Tongue (tissue), 2 donors: ENCODE results near the gene VIL1. TPM values are rescaled to one million over a fixed set of nuclear protein-coding genes. Genes with fewer than 3 reads are reported as not detected.
A peak's percentile ranks its signal among the peaks of the same experiment; 100 is the strongest.

Experiments used
- DNase-seq: peaks from one replicate; pipeline ENCODE4 v3.0.0-alpha.2; 2015
- total RNA-seq: library from RNA; depleted of rRNA; stranded (reverse); fragments of >200 nt; gene quantifications from one replicate; pipeline ENCODE4 v1.2.3, GENCODE V29; 2014

The VIL1 gene
- total RNA-seq, 1 donor from 2014 or later = not detected

DNA sequence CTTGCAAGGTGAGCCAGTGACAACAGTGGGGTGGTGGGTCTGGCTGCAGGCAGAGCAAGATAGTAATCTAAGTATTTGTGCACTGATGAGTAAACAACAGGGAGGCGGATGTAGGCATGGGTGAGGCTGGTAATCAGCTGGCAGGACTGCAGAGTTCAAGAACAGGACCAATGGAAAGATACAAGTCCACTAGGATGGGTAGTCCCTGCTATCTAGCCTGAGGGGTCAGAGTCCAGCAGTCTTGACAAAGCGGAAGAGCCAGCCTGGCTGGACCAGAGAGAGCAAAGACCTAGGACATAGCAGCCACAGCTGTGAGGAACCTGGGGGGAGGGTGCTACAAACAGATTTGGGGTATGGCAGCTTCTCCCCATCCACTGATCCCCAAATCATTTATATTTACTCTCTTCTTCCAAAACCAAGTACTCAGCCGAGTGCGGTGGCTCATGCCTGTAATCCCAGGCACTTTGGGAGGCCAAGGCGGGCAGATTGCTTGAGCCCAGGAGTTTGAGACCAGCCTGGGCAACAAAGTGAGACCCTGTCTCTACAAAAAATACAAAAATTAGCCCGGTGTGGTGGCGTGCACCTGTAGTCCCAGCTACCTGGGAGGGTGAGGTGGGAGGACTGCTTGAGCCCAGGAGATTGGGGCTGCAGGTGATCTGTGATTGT lies 25.9 kb downstream of the VIL1 start:
- DNase-seq = no peak

DNA sequence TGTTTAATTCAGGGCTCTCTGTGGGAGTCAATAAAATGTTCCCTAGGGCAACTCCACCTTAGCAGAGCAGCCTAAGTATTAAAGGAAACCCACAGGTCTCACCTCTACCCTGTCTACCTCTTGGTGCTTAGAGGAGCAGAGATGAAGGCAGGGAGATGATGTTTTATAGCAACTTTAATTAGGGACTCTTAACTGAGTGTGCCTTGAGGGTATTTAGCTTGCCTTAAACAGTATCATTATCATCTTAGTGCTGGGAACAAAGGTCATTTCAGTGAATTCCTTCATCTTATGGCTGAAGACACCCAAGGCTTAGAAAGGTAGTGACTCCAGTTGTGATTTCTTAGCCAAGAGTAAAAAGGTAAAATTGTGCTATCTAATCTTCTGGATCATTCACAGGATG lies 26.7 kb downstream of the VIL1 start:
- no peak for DNase-seq

DNA sequence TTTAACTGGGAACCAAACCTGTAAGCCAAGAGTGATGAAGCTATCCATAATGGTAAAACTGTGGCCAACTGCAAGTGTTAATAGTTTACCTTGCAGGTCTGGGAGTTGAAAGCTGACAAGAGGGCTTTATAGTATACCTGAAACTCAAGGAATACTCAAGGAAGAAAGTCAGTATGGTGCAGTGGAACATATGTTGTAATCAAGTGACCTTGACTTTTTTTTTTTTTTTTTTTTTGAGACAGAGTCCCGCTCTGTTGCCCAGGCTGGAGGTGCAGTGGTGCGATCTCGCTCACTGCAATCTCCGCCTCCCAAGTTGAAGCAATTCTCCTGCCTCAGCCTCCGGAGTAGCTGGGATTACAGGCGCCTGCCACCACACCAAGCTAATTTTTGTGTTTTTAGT lies 27.6 kb downstream of the VIL1 start:
- no peak for DNase-seq

DNA sequence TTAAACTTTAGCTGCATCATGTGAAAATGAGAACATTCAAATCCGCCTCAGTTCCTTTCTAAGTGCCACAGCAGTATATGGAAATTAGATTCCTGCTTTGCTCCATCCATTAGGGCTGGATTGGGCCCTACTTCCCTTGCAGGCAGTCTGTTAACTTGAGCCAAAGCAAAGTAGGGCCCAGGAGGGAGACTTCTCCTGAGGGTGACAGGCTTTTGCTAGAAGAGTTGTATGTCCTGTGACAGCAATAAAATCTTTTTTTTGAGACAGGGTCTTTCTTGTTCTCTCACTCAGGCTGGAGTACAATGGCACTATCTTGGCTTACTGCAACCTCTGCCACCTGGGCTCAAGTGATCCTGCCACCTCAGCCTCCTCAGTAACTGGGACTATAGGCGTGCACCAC lies 28.1 kb downstream of the VIL1 start:
- no peak for DNase-seq

DNA sequence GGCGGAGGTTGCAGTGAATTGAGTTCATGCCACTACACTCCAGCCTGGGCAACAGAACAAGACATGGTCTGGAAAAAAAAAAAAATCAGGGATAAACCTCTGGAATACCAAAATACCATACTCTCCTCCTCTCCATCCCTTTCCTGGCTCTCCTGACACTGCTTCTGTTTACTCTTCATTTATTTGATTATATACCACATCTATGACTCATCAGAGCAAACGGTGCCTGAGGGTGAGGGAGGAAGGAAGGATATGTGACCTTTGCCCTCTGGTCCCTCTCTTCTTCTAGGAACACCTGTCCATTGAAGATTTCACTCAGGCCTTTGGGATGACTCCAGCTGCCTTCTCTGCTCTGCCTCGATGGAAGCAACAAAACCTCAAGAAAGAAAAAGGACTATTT lies 30.0 kb downstream of the VIL1 start:
- DNase-seq = no peak

DNA sequence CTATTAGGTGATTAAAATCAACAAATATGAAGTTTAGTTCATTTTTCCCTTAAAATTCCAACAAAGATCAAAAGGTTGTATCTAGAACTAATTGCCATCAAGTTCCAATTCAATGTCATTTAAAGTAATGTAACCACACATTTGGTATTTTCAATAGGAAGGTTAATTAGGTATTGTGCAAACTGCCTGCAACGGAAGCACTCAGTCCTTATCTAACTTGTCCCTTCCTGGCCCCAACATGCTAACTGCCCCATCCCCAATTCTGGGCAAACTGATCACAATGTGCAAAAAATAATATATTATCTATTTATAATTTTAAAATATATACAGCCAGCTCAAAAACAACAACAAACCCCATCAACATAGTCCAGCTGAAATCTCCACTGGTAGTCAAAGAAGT lies 33.2 kb downstream of the VIL1 start:
- DNase-seq = no peak

DNA sequence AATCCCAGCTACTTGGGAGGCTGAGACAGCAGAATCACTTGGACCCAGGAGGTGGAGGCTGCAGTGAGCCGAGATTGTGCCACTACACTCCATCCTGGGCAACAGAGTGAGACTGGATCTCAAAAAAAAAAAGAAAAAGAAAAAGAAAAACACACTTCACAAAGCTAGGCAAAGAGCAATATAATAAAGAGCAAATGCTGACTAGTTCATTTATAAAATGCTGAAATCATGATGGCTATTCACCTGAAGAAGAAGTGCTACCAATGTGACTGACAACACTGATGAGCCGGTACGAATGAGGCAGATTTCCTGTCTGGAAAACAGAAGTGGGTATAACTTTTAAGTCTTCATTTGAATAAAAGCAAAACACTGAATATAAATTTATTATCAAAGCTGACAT lies 37.9 kb downstream of the VIL1 start:
- no peak for DNase-seq

DNA sequence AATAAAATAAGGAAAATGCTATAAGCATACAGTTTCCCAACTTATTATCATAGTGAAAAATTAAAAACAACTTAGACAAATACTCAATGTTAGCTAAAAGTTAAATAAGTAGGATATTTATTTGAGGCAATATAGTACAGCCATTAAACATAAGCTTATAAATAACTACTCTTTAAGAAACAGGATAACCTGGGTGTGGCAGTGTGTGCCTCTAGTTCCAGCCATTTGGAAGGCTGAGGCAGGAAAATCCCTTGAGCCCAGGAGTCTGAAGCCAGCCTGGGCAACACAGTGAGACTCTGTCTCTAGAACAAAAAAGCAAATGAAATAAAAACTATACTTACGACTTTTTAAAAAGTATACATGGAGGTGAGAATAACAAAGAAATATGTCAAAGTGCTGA lies 39.7 kb downstream of the VIL1 start:
- no peak for DNase-seq

DNA sequence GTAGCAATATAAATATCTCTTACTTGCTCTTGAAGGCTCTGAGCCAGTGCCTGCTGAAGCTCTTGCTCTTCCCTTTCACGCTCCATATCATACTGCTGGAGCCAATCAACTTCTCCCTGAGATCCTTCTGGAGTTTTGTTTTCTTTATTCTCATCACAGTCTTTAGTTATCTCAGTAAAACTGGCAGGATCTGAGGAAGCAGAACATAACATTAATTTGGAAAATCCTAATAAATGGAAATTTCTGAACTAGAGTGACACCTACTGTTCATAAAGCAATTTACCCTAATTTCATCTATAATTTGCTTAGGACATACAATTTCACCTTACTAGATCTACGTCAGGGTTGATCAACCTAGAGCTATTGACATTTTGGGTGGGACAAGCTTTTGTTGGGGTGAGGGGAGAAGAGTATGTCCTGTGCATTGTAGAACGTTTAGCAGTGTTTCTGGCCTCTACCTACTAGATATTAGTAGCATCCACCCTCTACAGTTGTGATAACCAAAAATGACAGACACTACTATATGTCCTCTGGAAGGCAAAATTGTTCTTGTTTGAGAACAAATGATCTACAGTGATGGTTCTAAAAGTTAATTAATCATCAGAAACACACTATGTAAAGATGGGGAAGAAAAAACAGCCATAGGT lies 47.2 kb downstream of the VIL1 start:
- DNase-seq = peak; percentile 53

DNA sequence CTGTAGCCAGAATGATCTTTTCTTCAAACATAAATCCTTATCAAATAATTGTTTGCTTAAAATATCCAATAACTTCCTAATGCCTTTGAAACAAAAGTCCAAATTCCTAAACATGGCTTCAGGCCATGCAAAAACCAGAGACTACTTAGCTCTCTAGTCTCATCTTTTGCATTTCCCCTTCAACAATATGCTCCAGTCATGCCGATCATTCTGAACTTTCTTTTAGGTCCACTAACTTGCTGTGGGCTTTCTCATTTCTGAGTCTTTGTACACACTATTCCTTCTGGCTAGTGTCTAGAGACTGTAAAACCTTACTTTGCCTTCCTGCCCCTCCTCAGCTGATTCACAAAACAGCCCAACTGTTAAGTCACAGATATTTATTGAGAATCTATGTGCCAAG lies 51.5 kb downstream of the VIL1 start:
- no peak for DNase-seq

DNA sequence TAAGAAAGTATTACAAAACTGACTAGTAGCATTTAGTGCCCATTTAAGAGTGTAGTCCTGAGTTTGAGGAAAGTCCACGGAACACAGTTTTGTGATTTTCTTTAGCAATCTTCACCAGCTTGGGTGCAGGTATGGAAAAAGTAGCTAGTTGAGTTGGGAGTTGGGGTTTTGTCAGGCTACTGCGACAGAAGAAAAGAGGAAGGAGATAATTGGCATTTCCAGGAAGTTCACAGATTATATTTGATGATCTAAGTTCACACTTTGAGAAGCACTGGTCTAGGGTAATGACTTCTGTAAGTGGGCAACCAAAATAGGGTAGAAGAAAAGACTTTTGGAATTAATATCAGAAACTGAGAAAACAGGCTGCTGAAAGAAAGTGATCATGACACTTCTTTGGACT lies 52.1 kb downstream of the VIL1 start:
- no peak for DNase-seq

DNA sequence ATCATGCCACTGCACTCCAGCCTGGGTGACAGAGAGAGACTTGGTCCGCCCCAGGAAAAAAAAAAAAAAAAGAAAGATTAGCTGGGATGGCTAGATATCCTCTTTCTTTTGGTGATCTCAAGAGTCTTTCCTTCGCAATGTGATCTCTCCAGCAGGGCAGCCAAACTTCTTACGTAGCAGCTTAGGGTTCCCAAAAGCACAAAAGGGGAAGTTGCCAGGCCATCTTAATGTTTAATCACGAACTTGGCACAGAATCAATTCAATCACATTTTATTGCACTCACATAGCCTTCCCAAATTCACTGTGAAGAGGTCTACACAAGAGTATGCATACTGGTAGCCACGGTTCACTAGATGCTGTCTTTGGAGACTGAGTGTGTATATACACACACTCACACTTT lies 53.1 kb downstream of the VIL1 start:
- DNase-seq = no peak

DNA sequence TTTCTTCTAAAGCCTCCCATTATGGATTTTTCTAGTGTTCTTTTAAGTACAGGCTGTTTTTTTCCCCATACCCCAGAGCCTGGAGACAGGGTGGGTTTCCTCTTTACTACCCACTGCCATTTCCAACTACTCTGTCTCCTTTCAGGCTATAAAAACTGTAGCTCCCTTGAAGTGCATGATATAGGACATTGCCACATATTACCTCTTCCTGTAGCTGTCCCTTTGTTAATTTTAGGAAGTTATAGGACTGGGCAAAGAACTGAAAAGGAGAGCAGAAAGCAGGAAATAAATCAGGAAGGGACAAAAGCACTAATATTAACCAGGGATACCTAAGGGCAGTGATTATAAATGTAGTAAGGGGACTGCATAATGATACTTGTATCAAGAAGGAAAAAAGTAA lies 54.1 kb downstream of the VIL1 start:
- DNase-seq = no peak

DNA sequence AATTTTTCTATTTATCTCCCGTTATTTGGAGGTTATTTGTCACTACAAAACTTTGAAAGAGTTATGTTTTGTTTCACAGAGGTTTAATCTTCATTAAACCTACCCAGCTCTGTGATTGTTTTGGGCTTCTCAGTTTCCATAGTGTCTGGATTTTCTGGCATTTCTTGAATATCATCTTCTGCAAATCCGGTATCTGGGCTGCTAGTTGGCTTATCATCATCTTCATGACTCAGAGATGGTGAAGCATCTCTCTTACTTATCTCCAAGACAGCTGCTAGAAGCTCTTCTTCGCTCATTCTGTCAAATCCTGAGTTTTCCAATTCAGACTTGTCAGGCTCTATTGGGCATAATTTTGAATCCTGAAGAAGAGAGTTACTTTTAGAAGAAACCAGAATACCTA lies 55.6 kb downstream of the VIL1 start:
- DNase-seq = no peak

DNA sequence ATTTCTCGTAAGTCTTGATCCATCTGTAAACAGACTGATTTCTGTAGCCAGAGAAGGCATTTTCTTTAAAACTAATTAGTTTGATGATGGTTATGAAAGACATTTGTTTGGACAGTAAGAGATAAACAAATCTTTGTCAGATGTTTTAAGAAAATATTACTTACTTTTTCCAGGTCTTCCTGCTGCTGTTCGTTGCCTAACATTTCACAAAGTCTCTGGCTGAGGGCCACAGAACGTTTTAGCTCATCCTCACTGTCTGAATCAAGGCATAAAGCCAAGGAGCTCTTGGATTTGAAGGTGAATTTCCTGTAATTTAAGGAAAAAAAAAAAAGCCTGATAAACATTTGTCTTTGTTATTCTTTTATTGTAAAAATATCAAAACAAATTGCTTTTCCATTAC lies 57.8 kb downstream of the VIL1 start:
- DNase-seq = peak; percentile 68

DNA sequence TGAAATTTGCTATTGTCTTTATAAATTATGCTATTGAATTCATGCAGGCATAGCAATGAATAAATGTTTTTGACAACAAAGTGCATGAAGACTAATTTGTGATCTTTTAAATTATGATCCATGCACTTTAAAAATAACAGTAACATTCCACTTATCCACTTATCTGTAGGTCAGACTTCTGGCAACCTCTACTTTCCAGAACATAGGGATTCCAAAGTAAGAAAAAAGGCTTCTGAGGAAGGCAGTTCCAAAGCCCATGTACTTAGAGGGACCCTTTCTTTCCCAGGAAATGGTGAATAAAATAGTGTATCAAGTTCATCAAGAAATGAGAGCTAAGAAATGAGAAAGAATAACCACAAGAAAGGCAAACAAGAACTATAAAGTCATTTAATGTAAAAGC lies 58.3 kb downstream of the VIL1 start:
- DNase-seq = no peak

DNA sequence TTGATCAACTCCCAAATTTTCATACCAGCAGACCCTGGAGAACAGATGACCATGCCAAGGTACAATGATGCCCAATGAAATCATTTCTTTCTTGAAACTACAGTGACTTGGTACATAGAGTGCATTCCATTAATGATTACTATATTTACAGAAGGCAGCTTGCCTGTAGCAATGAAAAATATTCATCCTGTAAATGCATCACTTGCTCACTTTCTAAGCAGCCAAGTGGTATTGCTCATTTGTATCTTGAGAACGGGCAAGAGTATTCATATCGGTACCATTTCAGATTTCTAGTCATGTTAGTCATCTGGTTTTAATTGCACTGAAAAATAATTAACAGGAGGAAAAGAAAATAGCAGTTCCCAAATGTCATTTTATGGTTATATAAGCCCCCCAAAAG lies 59.6 kb downstream of the VIL1 start:
- no peak for DNase-seq

DNA sequence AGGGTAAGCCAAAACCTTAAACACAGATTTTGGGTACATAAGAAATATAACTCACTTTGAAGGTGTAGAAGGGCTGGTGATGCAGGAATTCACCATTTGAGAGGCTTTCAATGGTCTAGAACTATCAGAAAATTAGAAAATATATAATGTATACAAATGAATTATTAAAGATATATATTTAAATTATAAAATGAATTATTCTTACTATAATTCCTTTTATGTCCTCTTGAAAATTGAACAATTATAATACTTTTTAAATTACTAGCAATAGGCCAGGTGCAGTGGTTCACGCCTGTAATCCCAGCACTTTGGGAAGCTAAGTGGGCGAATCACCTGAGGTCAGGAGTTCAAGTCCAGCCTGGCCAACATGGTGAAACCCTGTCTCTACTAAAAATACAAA lies 60.7 kb downstream of the VIL1 start:
- DNase-seq = no peak

DNA sequence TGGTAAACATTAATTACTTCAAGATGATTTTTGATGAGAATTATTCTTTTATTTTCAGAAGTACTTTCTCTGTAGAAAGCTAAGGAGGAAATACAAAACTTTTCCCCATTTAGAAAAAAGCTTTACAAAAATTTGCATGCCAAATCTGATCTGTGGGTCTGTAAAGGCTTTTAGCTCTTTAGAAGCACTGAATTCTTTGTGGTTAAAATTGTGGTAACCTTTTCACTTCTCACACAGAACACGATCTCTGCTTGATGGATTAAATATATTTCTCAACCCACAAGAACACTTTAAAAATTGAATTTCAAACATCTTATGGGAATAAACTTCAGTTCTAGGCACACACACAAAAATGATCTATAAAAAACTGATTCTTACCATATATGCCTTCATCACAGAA lies 63.7 kb downstream of the VIL1 start:
- no peak for DNase-seq

DNA sequence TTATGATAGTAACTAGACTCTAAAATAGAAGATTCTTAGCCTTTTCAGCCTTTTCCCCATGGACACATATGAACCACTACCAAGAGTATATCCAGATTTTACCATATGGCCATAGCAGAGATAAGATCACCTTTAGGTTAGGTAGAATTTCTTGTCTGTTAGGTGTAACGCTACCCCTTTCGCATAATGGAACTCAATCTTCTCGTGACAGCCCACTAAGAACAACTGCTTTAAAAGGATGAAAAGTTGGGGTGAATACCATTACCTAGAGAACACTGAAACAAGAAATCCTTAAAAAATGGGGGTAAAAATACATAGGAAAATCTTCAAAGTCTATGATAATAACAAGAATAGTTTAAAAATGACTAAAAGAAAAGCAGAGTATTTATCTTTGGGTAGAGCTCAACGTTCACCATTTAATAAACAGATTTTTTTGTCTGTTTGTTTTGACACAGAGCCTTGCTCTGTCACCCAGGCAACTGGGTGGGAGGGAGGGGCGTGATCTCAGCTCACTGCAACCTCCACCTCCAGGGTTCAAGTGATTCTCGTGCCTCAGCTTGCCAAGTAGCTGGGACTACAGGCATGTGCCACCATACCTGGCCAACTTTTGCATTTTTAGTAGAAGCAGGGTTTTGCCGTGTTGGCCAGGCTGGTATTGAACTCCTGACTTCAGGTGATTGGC lies 67.2 kb downstream of the VIL1 start:
- no peak for DNase-seq

DNA sequence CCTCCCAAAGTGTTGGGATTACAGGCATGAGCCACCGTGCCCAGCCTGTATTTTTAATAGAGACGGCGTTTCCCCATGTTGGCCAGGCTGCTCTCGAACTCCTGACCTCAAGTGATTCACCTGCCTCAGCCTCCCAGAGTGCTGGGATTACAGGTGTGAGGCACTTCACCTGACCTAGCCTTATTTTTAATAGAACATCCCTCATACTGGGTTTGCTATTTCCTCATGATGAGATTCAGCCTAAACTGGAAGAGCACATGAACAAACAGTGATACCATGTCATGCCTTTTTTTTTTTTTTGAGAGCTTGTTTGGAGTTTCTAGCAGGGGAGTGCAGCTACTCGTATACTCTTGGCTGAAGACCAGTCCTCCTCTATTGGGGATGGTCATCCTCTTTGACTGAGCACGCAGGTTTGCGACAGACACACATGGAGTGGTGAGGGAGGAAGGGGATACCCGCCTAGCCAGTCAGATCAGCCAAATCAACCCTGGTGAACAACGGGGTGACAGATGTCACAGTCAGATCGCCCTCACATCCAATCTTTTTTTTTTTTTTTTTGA lies 81.7 kb downstream of the VIL1 start:
- DNase-seq = no peak

DNA sequence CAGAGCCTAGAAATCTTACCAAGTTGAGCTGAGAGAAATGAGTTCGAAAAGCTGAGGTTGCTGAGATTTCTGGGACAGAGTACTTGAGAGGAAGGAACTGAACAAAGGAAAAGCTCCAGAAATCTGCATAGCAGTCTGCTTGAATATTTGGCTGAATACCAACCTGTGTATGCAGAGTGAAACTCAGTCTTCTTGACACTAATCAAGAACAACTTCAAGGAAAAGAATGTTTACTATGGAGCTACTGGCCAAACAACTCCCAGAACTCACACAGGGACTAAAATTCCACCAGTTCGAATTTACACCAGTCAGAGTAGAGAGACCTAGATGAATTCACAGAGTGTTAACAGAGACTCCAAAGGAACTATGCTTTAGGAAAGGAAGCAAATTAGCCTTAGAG lies 82.7 kb downstream of the VIL1 start:
- DNase-seq = peak; percentile 34
